Activated naive CD8-positive, alpha-beta T cell treated with anti-CD3 and anti-CD28 coated beads, Interleukin-2, amount 50 U/mL, for 24 hours (primary cell): Measurements from ENCODE around the gene TUNAR.
A peak's percentile ranks its signal among the peaks of the same experiment; 100 is the strongest.

Experiments used
- ATAC-seq: fragments of 150-1000 bp; cut with Tn5 transposase; one replicate; pipeline ENCODE4 v1.10.0; 2021
- DNase-seq: peaks from one replicate; pipeline ENCODE4 v3.0.0; 2021
- H3K27ac Mint-ChIP-seq: one replicate; pipeline ENCODE4 v1.8.0; 2021; ENCODE audit warnings: mild to moderate bottlenecking, mixed read lengths
- H3K27me3 Mint-ChIP-seq: one replicate; pipeline ENCODE4 v1.8.0; 2021; ENCODE audit warnings: mixed read lengths
- H3K36me3 Mint-ChIP-seq: one replicate; pipeline ENCODE4 v1.8.0; 2021; ENCODE audit warnings: low read depth, mixed read lengths
- H3K4me1 Mint-ChIP-seq: one replicate; pipeline ENCODE4 v1.8.0; 2021; ENCODE audit warnings: mixed read lengths
- H3K4me3 Mint-ChIP-seq: one replicate; pipeline ENCODE4 v1.8.0; 2021; ENCODE audit warnings: mild to moderate bottlenecking, moderate library complexity, mixed read lengths
- H3K9me3 Mint-ChIP-seq: one replicate; pipeline ENCODE4 v1.8.0; 2021; ENCODE audit warnings: mixed read lengths

Gene TUNAR

DNA sequence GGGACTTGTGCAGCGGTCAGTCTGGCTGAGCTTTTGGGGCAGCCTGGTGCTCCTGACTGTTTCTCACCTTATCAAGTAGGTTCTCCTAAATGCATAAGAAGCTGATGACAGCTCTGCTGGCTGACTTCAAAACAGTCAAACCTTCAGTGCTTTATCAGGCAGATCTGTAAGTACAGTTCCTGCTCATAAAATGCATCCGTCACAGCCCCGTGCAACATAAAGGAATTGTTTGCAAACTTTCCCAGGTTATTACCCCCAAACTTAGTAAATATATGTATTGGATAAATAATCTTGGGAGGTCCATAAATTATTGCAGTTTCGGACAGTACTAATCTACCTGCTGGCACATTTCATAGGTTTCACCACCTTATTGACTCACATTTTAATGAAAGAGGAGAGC, 10.7 kb downstream of the TUNAR start:
- DNase-seq: no peak
- H3K27me3 Mint-ChIP-seq: peaks cover 8% of the 10 kb centered on the region
- H3K4me1 Mint-ChIP-seq: no peaks in the 10 kb centered on the region
- H3K27ac Mint-ChIP-seq: no peak overlapping the region
- no peak for ATAC-seq
- no peaks in the 10 kb centered on the region for H3K9me3 Mint-ChIP-seq
- no peak overlapping the region for H3K4me3 Mint-ChIP-seq
- no peaks in the 10 kb centered on the region for H3K36me3 Mint-ChIP-seq

- Mint-ChIP-seq H3K36me3 (no peaks in the 10 kb centered on the region), H3K4me3 (no peak overlapping the region)
- no peak for ATAC-seq
These were observed 12.8 kb downstream of the TUNAR start for GRCh38 chr14:95889236-95889979.

DNA sequence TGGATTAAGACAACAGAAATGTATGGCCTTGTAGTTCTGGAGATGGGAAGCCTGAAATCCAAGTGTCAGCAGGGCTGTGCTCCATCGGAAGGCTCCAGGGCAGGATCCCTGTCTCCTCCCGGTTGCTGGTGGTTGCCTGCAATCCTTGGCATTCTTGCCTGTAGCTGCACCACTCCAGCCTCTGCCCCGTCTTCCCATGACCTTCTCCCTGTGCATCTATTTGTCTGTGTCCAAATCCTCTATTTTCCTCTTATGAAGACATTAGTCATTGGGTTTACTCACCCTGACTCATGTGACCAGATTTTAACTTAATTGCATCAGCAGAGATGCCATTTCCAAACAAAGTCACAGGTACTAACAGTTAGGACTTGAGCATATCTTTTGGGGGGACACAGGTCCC, 15.1 kb downstream of the TUNAR start:
- DNase-seq: no peak
- Mint-ChIP-seq H3K4me3 (no peak overlapping the region), H3K27me3 (peaks cover 2% of the 10 kb centered on the region), H3K27ac (no peak overlapping the region), H3K9me3 (no peaks in the 10 kb centered on the region), H3K36me3 (no peaks in the 10 kb centered on the region), H3K4me1 (no peaks in the 10 kb centered on the region)
- peak; percentile 15 for ATAC-seq

More at GRCh38 chr14:95889236-95889979, 12.8 kb downstream of the TUNAR start:
- H3K27ac Mint-ChIP-seq: no peak overlapping the region
- no peaks in the 10 kb centered on the region for H3K27me3 Mint-ChIP-seq
- no peaks in the 10 kb centered on the region for H3K9me3 Mint-ChIP-seq
- no peaks in the 10 kb centered on the region for H3K4me1 Mint-ChIP-seq
- no peak for DNase-seq

GRCh38 chr14:95892142-95892541, 15.5 kb downstream of the TUNAR start:
- Mint-ChIP-seq H3K9me3 (no peaks in the 10 kb centered on the region), H3K4me1 (no peaks in the 10 kb centered on the region), H3K27ac (no peak overlapping the region), H3K4me3 (no peak overlapping the region), H3K27me3 (peaks cover 2% of the 10 kb centered on the region), H3K36me3 (no peaks in the 10 kb centered on the region)
- ATAC-seq: no peak
- DNase-seq: no peak

DNA sequence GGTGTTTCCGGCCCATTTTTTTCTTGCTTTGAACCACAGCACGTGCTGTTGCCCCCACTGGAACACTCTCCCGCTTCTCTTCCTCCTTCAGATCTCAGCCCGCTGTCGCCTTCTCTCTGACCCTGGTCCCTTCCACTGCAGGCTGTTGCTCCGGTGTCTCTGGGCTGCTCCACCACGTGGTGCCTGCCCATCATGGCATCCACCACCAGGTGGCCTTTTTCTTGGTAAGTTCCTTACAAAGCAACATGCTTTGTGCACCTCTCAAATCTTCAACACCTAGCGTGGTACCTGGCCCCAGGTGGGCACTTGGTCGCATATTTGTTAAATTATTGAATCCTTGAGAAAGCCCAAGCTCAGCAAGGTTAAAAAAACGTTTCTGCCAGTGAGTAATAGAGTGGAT, 19.1 kb downstream of the TUNAR start:
- Mint-ChIP-seq H3K36me3 (no peaks in the 10 kb centered on the region), H3K27me3 (peaks cover 8% of the 10 kb centered on the region), H3K9me3 (no peaks in the 10 kb centered on the region), H3K4me3 (no peak overlapping the region), H3K27ac (no peak overlapping the region), H3K4me1 (no peaks in the 10 kb centered on the region)
- DNase-seq: peak; percentile 7
- ATAC-seq: peak; percentile 20

DNA sequence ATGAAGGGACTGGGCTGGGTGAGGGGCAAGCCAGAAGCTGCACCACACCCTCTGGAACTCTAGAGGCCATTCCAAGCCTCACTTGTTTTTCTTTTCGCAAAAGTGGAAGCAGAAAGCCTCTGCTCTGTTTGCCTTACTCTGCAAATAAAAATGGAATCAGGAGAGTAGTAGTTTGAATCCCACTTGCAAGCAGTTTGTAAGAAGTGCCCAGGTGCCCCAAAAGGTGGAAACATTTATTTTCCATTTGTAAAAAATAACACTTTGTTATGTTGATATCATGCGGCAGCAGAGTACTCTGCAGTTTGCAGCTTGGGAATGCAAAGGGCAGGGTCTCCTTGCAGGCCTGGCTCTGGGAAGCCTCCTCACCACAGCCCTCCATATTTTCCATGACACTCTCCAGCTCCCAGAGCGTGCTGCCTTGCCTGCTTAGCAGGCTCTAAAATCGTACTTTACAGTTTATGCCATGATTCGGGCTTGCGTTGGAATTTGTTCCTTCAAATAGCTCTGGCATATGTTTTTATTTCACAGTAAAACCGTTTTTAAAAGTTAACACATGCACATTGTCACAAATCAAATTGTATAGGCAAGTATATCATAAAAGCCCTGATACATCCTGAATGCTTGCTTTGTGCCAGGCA, 20.0 kb downstream of the TUNAR start:
- H3K4me3 Mint-ChIP-seq: no peak overlapping the region
- peaks cover 8% of the 10 kb centered on the region for H3K27me3 Mint-ChIP-seq

DNA sequence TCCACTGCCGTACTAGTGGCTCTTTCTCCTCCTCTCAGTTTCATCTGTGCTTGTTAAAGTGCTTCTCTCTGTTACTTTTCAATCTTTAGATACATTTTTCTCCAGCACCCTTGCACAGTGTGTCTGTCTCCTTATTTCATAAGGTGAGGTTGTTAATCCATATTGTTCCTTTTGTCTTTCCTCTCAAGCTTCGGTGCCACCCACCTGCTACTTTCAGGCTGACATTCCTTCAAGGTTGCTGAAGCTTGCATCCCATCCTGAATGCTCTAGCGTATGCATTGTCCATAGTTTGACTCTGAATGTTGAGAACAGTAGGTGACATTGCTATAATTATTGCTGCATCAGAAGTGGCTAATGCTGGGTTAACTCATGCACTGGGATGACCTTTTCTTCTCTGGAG, 20.6 kb downstream of the TUNAR start:
- H3K27ac Mint-ChIP-seq: no peak overlapping the region
- no peaks in the 10 kb centered on the region for H3K36me3 Mint-ChIP-seq
- no peak for ATAC-seq
- no peak overlapping the region for H3K4me3 Mint-ChIP-seq
- DNase-seq: no peak
- no peaks in the 10 kb centered on the region for H3K9me3 Mint-ChIP-seq
- H3K4me1 Mint-ChIP-seq: no peaks in the 10 kb centered on the region
- peaks cover 12% of the 10 kb centered on the region for H3K27me3 Mint-ChIP-seq

More for the DNA sequence above, 20.0 kb downstream of the TUNAR start:
- Mint-ChIP-seq H3K36me3 (no peaks in the 10 kb centered on the region), H3K4me1 (no peaks in the 10 kb centered on the region), H3K27ac (no peak overlapping the region), H3K9me3 (no peaks in the 10 kb centered on the region)
- ATAC-seq (no peak), DNase-seq (no peak)

GRCh38 chr14:95901054-95901453, 24.4 kb downstream of the TUNAR start:
- H3K9me3 Mint-ChIP-seq: no peaks in the 10 kb centered on the region
- H3K27me3 Mint-ChIP-seq: peaks cover 13% of the 10 kb centered on the region
- no peak overlapping the region for H3K4me3 Mint-ChIP-seq
- ATAC-seq (no peak), DNase-seq (no peak)
- no peak overlapping the region for H3K27ac Mint-ChIP-seq
- no peaks in the 10 kb centered on the region for H3K4me1 Mint-ChIP-seq
- no peaks in the 10 kb centered on the region for H3K36me3 Mint-ChIP-seq

- Mint-ChIP-seq H3K36me3 (no peaks in the 10 kb centered on the region), H3K27ac (no peak overlapping the region), H3K9me3 (no peaks in the 10 kb centered on the region), H3K4me3 (no peak overlapping the region), H3K27me3 (peaks cover 13% of the 10 kb centered on the region), H3K4me1 (no peaks in the 10 kb centered on the region)
- ATAC-seq (no peak), DNase-seq (no peak)
These were observed 25.7 kb downstream of the TUNAR start for GRCh38 chr14:95902273-95902826.

GRCh38 chr14:95903165-95903564, 26.5 kb downstream of the TUNAR start:
- Mint-ChIP-seq H3K27me3 (peaks cover 13% of the 10 kb centered on the region), H3K27ac (no peak overlapping the region), H3K4me1 (no peaks in the 10 kb centered on the region), H3K4me3 (no peak overlapping the region), H3K9me3 (no peaks in the 10 kb centered on the region), H3K36me3 (no peaks in the 10 kb centered on the region)
- DNase-seq: no peak
- no peak for ATAC-seq

DNA sequence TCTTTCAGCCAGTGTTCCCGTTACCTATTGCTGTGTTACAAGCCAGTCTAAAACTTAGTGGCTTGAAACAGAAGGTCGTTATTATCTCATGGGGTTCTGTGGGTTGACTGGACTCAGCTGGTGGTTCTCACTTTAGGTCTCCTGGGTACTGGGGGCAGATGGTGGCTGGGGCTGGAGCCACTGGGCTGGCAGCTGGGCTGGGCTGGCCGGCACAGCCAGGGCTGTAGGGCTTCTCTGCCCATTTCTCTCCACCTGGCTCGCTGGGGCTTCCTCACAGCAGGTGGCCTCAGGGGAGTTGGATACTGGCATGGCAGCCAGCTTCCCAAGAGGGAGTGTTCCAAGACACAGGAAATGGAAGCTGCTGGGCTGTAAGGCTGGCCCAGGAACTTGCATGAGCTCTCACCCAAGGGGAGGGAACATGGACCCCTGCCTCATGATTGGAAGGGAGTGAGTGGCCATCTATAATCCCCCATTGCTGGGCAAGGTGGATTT, 27.0 kb downstream of the TUNAR start:
- H3K27ac Mint-ChIP-seq: no peak overlapping the region
- peaks cover 12% of the 10 kb centered on the region for H3K27me3 Mint-ChIP-seq
- H3K4me3 Mint-ChIP-seq: no peak overlapping the region
- H3K4me1 Mint-ChIP-seq: no peaks in the 10 kb centered on the region
- DNase-seq: no peak
- ATAC-seq: no peak
- no peaks in the 10 kb centered on the region for H3K9me3 Mint-ChIP-seq
- H3K36me3 Mint-ChIP-seq: no peaks in the 10 kb centered on the region

GRCh38 chr14:95906591-95906990, 30.0 kb downstream of the TUNAR start:
- peaks cover 7% of the 10 kb centered on the region for H3K27me3 Mint-ChIP-seq
- no peak overlapping the region for H3K4me3 Mint-ChIP-seq
- no peaks in the 10 kb centered on the region for H3K9me3 Mint-ChIP-seq
- no peak for ATAC-seq
- no peak overlapping the region for H3K27ac Mint-ChIP-seq
- no peak for DNase-seq
- H3K4me1 Mint-ChIP-seq: no peaks in the 10 kb centered on the region
- H3K36me3 Mint-ChIP-seq: no peaks in the 10 kb centered on the region

DNA sequence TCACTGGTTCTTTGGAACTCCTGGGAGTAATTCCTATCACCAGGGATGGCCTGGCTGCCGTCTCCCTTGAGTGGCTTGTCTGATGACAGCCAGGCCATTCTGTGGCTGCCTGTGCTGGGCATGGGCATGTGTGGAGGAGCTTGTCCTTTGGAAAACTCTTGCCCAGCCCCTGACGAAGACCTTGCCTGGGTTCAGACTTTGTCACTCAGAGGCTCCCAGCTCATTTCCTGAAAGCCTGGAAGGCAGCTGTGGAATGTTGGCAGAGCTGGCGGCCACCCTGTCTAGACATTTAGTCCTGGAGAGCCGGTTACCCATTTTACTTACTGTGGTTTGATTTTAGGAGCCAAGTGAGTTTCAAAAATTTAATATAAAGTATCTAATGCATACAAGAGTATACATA, 34.0 kb downstream of the TUNAR start:
- no peaks in the 10 kb centered on the region for H3K9me3 Mint-ChIP-seq
- H3K36me3 Mint-ChIP-seq: no peaks in the 10 kb centered on the region
- DNase-seq (no peak), ATAC-seq (no peak)
- no peaks in the 10 kb centered on the region for H3K4me1 Mint-ChIP-seq
- H3K4me3 Mint-ChIP-seq: no peak overlapping the region
- H3K27me3 Mint-ChIP-seq: peaks cover 2% of the 10 kb centered on the region
- H3K27ac Mint-ChIP-seq: no peak overlapping the region

DNA sequence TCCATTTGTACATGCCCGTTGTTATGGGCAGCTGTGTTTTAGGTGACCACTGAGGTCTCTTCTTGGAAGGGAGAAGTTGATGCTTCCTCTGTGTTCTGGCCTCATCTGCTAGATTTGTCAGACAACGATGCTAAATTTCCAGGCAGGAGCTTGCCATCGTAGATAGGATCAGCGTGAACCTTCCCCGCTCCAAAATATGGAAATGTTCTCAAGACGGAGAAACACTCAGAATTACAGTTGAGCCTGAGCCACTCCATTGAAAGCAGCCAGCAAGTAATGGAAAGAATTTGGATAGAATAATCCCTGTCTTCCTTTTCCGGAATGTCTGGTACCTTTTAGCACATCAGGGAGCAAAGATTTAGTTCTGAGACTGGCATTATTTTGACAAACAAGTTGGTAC, 34.8 kb downstream of the TUNAR start:
- ATAC-seq: no peak
- no peak for DNase-seq
- H3K4me1 Mint-ChIP-seq: no peaks in the 10 kb centered on the region
- no peak overlapping the region for H3K4me3 Mint-ChIP-seq
- H3K27ac Mint-ChIP-seq: no peak overlapping the region
- H3K36me3 Mint-ChIP-seq: no peaks in the 10 kb centered on the region
- no peaks in the 10 kb centered on the region for H3K9me3 Mint-ChIP-seq
- peaks cover 2% of the 10 kb centered on the region for H3K27me3 Mint-ChIP-seq

GRCh38 chr14:95915330-95915729, 38.7 kb downstream of the TUNAR start:
- Mint-ChIP-seq H3K4me1 (no peaks in the 10 kb centered on the region), H3K9me3 (no peaks in the 10 kb centered on the region), H3K27me3 (peaks cover 5% of the 10 kb centered on the region), H3K36me3 (no peaks in the 10 kb centered on the region), H3K4me3 (no peak overlapping the region), H3K27ac (no peak overlapping the region)
- ATAC-seq (no peak), DNase-seq (no peak)
